ENCODE measurements around the gene LCN9. TPM values are rescaled to one million over a fixed set of nuclear protein-coding genes. Genes with fewer than 3 reads are reported as not detected.

Gene LCN9
- total RNA-seq, 1 donor from 2014 or later, result not detected

GRCh38 chr9:135616619-135617537 is 46.2 kb upstream of the LCN9 start:
- H3K4me1 ChIP-seq, result no peaks in the 10 kb centered on the region
- H3K36me3 ChIP-seq, result no peaks in the 10 kb centered on the region
- no peak overlapping the region for H3K27ac ChIP-seq (replicated peaks)
- no peak overlapping the region for H3K4me3 ChIP-seq
- peaks cover 95% of the 10 kb centered on the region for H3K27me3 ChIP-seq (ENCODE audit: low read depth)
- no peaks in the 10 kb centered on the region for H3K9me3 ChIP-seq (replicated peaks)
- no peak for TF ChIP-seq CTCF (IDR thresholded peaks at IDR 0.05; ENCODE audit: borderline replicate concordance)
- DNase-seq, result no peak
- intact Hi-C loops (cut with micrococcal nuclease), result no loop called here

- no peak for DNase-seq
- Histone ChIP-seq H3K9me3 (replicated peaks) (no peaks in the 10 kb centered on the region), H3K27me3 (ENCODE audit: low read depth) (peaks cover 93% of the 10 kb centered on the region), H3K4me3 (no peak overlapping the region), H3K36me3 (no peaks in the 10 kb centered on the region), H3K4me1 (no peaks in the 10 kb centered on the region), H3K27ac (replicated peaks) (no peak overlapping the region)
- intact Hi-C loops (cut with micrococcal nuclease), result no loop called here
- TF ChIP-seq CTCF (IDR thresholded peaks at IDR 0.05; ENCODE audit: borderline replicate concordance), result no peak
Observed at GRCh38 chr9:135617538-135617900, 45.6 kb upstream of the LCN9 start.

- H3K27me3 ChIP-seq (ENCODE audit: low read depth), result peaks cover 93% of the 10 kb centered on the region
- H3K27ac ChIP-seq (replicated peaks), result no peak overlapping the region
- TF ChIP-seq CTCF (IDR thresholded peaks at IDR 0.05; ENCODE audit: borderline replicate concordance), result no peak
- H3K4me3 ChIP-seq, result no peak overlapping the region
- H3K4me1 ChIP-seq, result no peaks in the 10 kb centered on the region
- no peak for DNase-seq
- no peaks in the 10 kb centered on the region for H3K9me3 ChIP-seq (replicated peaks)
- intact Hi-C loops (cut with micrococcal nuclease), result no loop called here
- no peaks in the 10 kb centered on the region for H3K36me3 ChIP-seq
Observed at GRCh38 chr9:135617991-135618411, 45.1 kb upstream of the LCN9 start.

- TF ChIP-seq CTCF (IDR thresholded peaks at IDR 0.05; ENCODE audit: borderline replicate concordance), result no peak
- no peak for DNase-seq
- intact Hi-C loops (cut with micrococcal nuclease), result no loop called here
- Histone ChIP-seq H3K9me3 (replicated peaks) (no peaks in the 10 kb centered on the region), H3K4me1 (no peaks in the 10 kb centered on the region), H3K27me3 (ENCODE audit: low read depth) (peaks cover 91% of the 10 kb centered on the region), H3K36me3 (no peaks in the 10 kb centered on the region), H3K4me3 (no peak overlapping the region), H3K27ac (replicated peaks) (no peak overlapping the region)
Observed at GRCh38 chr9:135618866-135619598, 44.1 kb upstream of the LCN9 start.

- intact Hi-C loops (cut with micrococcal nuclease), result no loop called here
- no peak for TF ChIP-seq CTCF (IDR thresholded peaks at IDR 0.05; ENCODE audit: borderline replicate concordance)
- no peak overlapping the region for H3K27ac ChIP-seq (replicated peaks)
- H3K36me3 ChIP-seq, result no peaks in the 10 kb centered on the region
- no peaks in the 10 kb centered on the region for H3K4me1 ChIP-seq
- no peak overlapping the region for H3K4me3 ChIP-seq
- peaks cover 90% of the 10 kb centered on the region for H3K27me3 ChIP-seq (ENCODE audit: low read depth)
- no peaks in the 10 kb centered on the region for H3K9me3 ChIP-seq (replicated peaks)
- DNase-seq, result no peak
Observed at GRCh38 chr9:135619599-135619886, 43.6 kb upstream of the LCN9 start.
